HFFc6 (cell line): ENCODE measurements around the gene PLXND1. TPM values are rescaled to one million over a fixed set of nuclear protein-coding genes. Genes with fewer than 3 reads are reported as not detected.
A peak's percentile ranks its signal among the peaks of the same experiment; 100 is the strongest.

Experiments used
- DNase-seq: peaks from one replicate; pipeline ENCODE4 v3.0.0-alpha.2; 2018
- H3K27ac Mint-ChIP-seq: 2 replicates; pipeline ENCODE4 v1.8.0; 2020; ENCODE audit warnings: mild to moderate bottlenecking, mixed read lengths
- H3K27me3 Mint-ChIP-seq: 2 replicates; pipeline ENCODE4 v1.8.0; 2021; ENCODE audit warnings: mild to moderate bottlenecking, moderate library complexity, mixed read lengths; ENCODE audit not compliant: insufficient read depth
- H3K36me3 Mint-ChIP-seq: 2 replicates; pipeline ENCODE4 v1.8.0; 2021; ENCODE audit warnings: low read depth, mixed read lengths
- H3K4me1 Mint-ChIP-seq: 2 replicates; pipeline ENCODE4 v1.8.0; 2020; ENCODE audit warnings: low read depth, mixed read lengths
- H3K4me3 Mint-ChIP-seq: 2 replicates; pipeline ENCODE4 v1.8.0; 2020; ENCODE audit warnings: mild to moderate bottlenecking, moderate library complexity, mixed read lengths
- H3K9me3 Mint-ChIP-seq: 2 replicates; pipeline ENCODE4 v1.8.0; 2020; ENCODE audit warnings: mild to moderate bottlenecking, mixed read lengths
- total RNA-seq, 6 experiments: library from RNA; stranded (reverse); fragmentation: NEBNext Ultra II Directional; extraction: Animal tissue kit (Norgen Biotek cat#: 25700); gene quantifications; 2 replicates in 1 of 6; 3 replicates in 5 of 6; pipeline ENCODE4 v1.2.3, GENCODE V29; 2021
- TF ChIP-seq, protein P1 (sequence below): fragments of 200-600 bp; sonication (generic); IDR thresholded peaks from 2 replicates; pipeline ENCODE4 v1.5.0; 2021; ENCODE audit warnings: antibody characterized with exemption, mild to moderate bottlenecking

The PLXND1 gene
- total RNA-seq, 6 experiments from 2014 or later: 86.7 to 118 (median 108) TPM

DNA sequence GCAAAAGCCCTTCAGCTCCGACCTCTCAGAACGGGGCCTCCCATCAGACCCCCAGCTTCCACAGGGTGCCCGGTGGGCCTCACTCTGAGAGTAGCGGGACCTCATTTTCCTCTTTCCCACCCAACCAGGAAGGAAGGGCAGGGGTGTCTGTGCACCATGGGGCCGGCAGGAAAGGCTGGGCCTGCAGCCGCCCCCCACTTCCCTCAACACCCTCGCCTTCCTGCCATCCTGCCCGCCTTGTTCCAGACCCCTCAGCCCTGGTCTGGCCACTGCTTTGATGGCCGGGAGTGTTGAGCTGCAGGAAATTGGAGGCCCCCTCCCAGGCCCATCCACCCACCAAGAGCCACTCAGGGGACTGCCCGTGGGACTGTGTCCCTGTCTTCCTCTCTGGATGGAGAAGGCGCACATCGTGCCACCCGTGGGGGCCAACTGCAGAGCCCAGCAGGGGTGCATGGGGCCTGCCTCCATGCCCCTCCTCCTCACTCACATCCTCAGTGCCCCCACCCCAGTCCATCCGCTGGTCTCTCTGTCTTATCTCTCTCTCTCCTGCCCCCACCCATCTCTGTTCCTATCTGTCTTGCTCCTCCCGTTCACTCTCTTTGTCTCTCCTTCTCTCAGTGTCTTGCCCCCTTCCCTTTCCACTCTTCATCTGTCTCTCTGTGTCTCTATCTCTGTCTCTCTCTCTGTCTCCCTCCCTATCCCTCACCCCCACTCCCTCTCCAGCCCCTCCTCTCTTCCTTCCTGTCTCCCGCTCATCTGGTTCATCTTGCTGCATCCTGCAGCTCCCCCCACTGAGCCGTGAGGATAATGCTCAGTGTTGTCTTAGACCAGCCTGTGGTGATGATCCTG is 1.8 kb upstream of the PLXND1 start:
- Mint-ChIP-seq H3K4me1 (peaks cover 79% of the 10 kb centered on the region), H3K9me3 (no peaks in the 10 kb centered on the region), H3K4me3 (peak overlapping the region; percentile 2; the same call in 1 of the 2 replicates), H3K27ac (peak overlapping the region; percentile 30; the same call in 1 of the 2 replicates), H3K36me3 (no peaks in the 10 kb centered on the region), H3K27me3 (no peaks in the 10 kb centered on the region; the same call in 1 of the 2 replicates)
- TF ChIP-seq, protein P1, sequence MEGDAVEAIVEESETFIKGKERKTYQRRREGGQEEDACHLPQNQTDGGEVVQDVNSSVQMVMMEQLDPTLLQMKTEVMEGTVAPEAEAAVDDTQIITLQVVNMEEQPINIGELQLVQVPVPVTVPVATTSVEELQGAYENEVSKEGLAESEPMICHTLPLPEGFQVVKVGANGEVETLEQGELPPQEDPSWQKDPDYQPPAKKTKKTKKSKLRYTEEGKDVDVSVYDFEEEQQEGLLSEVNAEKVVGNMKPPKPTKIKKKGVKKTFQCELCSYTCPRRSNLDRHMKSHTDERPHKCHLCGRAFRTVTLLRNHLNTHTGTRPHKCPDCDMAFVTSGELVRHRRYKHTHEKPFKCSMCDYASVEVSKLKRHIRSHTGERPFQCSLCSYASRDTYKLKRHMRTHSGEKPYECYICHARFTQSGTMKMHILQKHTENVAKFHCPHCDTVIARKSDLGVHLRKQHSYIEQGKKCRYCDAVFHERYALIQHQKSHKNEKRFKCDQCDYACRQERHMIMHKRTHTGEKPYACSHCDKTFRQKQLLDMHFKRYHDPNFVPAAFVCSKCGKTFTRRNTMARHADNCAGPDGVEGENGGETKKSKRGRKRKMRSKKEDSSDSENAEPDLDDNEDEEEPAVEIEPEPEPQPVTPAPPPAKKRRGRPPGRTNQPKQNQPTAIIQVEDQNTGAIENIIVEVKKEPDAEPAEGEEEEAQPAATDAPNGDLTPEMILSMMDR: peak; percentile 28; the same call in 1 of the 2 replicates
- DNase-seq: no peak

DNA sequence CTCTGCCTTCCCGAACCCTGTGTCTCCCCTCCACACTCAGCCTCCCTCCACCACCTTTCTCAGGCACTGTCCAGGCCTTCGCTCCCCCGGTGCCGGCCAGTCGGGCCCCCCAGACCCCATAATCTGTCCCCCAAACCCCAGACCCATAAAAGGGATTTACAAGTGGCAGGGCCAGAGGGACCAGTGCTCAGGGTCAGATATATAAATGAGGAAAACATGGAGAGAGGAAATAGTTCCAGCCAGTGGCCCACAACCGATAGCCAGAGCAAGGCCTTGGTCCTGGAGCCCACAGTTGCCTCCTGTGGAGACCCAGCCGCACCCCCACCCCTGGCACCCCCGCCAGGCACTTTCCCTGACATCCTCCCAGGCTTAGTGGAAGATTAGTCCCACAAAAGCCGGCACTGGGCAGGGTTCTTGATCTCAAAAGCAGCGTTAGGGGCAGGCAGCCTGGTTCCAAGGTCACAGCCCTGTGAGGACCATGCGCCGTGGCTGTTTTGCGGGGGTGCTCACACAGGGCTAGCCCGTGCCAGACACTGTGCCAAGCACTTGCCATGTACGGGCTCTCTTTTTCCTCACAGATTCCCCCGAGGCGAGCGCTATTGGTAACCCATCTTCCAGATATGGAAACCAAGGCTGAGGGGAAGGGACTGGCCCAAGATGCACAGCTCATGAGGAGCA is 1.1 kb upstream of the PLXND1 start:
- H3K27me3 Mint-ChIP-seq: no peaks in the 10 kb centered on the region; the same call in 1 of the 2 replicates
- no peak for DNase-seq
- H3K27ac Mint-ChIP-seq: peak overlapping the region; percentile 92
- H3K4me1 Mint-ChIP-seq: peaks cover 80% of the 10 kb centered on the region
- TF ChIP-seq, protein P1: no peak
- no peaks in the 10 kb centered on the region for H3K9me3 Mint-ChIP-seq
- H3K4me3 Mint-ChIP-seq: peak overlapping the region; percentile 92
- H3K36me3 Mint-ChIP-seq: no peaks in the 10 kb centered on the region

DNA sequence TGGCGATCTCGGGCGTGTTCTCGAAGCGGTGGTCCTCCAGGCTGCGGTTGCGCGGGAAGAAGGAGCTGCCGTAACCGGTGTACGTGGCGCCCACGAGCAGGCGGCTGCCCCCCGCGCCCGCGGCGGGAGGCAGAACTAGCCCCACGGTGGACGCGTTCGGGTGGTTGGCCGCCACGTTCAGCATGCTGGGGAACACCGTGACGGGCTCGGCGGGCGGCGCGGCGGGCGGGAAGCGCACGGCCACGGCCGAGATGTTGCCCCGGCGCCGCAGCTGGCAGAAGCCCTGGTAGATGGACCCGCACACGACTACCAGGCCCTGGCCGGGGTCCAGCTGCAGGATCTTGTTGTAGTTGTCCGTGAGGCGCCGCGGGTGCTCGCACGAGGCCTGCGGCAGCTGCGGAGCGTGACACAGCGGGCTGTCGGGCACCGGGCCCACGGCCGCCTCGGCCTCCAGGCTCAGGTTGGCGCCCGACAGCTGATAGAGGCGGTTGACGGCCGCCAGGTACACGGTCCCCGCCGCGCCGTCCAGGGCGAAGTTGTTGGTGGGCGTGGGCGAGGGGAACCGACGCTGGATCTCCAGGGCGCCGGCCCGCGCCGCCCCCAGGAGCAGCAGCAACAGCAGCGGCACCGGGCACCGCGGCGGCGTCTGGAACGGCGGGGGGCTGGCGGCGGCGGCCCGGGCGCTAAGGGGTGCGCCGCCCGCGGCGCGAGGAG is 397 bp downstream of the PLXND1 start:
- Mint-ChIP-seq H3K27ac (peak overlapping the region; percentile 85), H3K4me3 (peak overlapping the region; percentile 95), H3K9me3 (no peaks in the 10 kb centered on the region), H3K4me1 (peaks cover 75% of the 10 kb centered on the region), H3K36me3 (no peaks in the 10 kb centered on the region), H3K27me3 (no peaks in the 10 kb centered on the region; the same call in 1 of the 2 replicates)
- peak; percentile 32 for DNase-seq
- TF ChIP-seq, protein P1: no peak

DNA sequence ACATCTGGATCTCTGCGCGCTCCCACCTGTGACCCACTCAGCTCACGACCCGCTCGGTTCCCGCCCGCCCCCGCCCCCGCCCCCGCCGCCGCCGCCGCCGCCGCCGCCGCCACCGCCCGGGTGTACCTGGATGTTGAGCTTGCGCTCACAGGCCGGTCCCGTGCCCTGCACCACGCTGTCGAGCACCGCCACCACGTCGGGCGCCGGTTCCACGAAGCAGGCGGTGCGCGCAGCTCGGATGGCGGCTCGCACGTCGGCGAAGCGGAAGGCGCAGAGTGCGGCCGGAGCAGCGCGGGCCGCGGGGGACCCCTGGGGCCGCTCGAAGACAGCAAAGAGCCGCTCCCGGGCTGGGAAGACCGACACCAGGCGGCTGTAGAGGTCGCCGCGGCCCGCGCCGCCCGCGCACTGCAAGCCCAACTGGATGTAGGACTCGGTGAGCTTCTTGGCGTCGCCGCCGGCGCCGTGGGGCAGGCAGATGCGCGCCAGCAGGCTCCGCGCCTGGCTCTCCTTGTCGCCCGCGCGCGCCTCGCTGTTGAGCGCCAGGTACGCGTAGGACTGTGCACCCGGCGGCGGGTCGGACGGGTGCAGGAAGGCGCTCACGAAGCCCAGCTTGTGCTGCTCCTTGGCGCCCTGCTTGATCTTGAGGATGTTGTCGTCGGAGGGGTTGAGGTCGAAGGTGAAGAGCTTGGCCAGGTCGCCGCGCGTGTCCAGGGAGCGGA is 1.1 kb downstream of the PLXND1 start:
- no peaks in the 10 kb centered on the region for H3K9me3 Mint-ChIP-seq
- no peaks in the 10 kb centered on the region for H3K36me3 Mint-ChIP-seq
- H3K27ac Mint-ChIP-seq: peak overlapping the region; percentile 85
- peaks cover 80% of the 10 kb centered on the region for H3K4me1 Mint-ChIP-seq
- TF ChIP-seq, protein P1: peak; percentile 17; the same call in 1 of the 2 replicates
- peak overlapping the region; percentile 95 for H3K4me3 Mint-ChIP-seq
- DNase-seq: peak; percentile 32
- H3K27me3 Mint-ChIP-seq: no peaks in the 10 kb centered on the region; the same call in 1 of the 2 replicates

DNA sequence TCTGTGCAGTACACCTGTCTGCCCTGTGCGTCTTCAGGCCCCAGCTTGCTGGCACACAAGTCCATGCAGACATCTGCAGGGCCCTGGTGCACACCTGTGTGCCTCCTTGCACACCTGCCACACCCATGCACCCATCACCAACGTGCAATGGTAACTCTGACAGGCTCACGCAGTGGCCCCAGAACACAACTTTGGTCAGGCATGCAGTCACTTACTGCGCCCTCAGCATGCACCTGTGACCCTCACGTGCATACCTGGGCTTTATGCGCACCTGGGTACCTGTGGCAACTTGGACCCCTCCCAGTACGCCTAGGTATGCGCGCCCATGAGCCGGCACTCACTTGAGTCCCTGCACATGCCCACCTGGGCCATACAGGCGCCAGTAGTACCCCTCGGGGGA is 1.7 kb downstream of the PLXND1 start:
- Mint-ChIP-seq H3K27me3 (no peaks in the 10 kb centered on the region; the same call in 1 of the 2 replicates), H3K4me3 (peak overlapping the region; percentile 95), H3K9me3 (no peaks in the 10 kb centered on the region), H3K27ac (peak overlapping the region; percentile 33), H3K4me1 (peaks cover 81% of the 10 kb centered on the region), H3K36me3 (no peaks in the 10 kb centered on the region)
- DNase-seq: no peak
- TF ChIP-seq, protein P1: no peak
